C4-2B (cell line): ENCODE data around the gene PDZD2.

Experiments
- ZFX ChIP-seq: fragments of 450-650 bp; IDR thresholded peaks from 2 replicates; pipeline ENCODE4 v1.6.1; 2017
- TF ChIP-seq, protein P1 (sequence below): fragments of 450-650 bp; conservative IDR thresholded peaks from 2 replicates; pipeline ENCODE4 v1.5.1; 2017; ENCODE audit warnings: mild to moderate bottlenecking

DNA sequence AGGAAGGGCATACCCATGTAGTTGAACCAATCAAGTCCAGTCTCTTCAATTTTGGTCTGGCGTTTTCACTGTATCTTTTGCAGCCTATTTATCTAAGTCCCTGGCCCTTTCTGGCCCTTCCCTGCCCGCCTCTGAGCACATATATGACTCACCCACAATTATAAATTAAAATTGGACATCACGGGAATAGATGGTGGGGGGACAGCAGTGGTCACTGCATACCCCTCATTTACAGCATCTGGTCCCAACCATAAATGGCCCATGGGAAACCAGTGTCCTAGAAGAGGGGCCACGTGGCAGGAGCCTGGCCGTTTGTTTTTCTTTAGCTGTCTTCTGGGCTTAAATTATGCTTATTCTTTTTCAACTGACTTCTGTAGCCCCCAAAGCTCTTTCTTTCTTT lies 69.2 kb downstream of the PDZD2 start:
- TF ChIP-seq, protein P1, sequence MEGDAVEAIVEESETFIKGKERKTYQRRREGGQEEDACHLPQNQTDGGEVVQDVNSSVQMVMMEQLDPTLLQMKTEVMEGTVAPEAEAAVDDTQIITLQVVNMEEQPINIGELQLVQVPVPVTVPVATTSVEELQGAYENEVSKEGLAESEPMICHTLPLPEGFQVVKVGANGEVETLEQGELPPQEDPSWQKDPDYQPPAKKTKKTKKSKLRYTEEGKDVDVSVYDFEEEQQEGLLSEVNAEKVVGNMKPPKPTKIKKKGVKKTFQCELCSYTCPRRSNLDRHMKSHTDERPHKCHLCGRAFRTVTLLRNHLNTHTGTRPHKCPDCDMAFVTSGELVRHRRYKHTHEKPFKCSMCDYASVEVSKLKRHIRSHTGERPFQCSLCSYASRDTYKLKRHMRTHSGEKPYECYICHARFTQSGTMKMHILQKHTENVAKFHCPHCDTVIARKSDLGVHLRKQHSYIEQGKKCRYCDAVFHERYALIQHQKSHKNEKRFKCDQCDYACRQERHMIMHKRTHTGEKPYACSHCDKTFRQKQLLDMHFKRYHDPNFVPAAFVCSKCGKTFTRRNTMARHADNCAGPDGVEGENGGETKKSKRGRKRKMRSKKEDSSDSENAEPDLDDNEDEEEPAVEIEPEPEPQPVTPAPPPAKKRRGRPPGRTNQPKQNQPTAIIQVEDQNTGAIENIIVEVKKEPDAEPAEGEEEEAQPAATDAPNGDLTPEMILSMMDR = no peak
- no peak for TF ChIP-seq ZFX
